GM19043 (cell line): ENCODE results near the gene C3orf49.

Experiments
- ATAC-seq: cut with Tn5 transposase; IDR thresholded peaks from one replicate; pipeline ENCODE4 v1.9.1; 2021; ENCODE audit warnings: low read depth; ENCODE audit not compliant: unreplicated experiment

Gene C3orf49

DNA sequence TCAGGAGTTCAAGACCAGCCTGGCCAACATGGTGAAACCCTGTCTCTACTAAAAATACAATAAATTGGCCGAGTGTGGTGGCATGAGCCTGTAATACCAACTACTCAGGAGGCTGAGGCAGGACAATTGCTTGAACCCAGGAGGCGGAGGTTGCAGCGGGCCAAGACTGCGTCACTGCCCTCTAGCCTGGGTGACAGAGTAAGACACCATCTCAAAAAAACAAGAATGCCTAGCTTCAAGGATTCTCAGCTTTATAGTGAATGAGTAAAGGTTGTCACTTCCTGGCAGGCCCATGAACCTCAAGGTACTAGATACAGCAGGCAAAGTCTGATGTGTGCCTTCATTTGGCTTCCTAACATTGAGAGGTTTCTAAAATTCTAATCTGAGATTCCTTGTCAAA lies 30.1 kb downstream of the C3orf49 start:
- ATAC-seq: no peak

DNA sequence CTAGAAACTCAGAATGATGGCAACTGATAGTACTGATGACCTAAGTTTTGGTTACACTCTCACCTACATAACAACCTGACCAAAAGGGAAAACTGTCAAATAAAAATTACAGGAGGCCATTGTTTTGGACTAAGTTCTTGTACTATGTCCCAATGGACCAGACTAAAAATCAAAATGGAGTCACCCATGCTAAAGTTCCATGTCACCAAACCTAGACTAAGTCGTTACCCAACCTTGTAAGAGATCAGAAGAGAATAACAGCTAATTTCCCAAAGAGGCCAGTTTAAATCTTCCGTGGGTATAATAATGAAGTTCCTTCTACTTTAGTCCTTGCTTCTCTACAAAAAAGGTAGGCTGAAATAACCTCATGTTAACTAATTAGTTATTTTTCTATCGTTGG lies 32.2 kb downstream of the C3orf49 start:
- no peak for ATAC-seq

DNA sequence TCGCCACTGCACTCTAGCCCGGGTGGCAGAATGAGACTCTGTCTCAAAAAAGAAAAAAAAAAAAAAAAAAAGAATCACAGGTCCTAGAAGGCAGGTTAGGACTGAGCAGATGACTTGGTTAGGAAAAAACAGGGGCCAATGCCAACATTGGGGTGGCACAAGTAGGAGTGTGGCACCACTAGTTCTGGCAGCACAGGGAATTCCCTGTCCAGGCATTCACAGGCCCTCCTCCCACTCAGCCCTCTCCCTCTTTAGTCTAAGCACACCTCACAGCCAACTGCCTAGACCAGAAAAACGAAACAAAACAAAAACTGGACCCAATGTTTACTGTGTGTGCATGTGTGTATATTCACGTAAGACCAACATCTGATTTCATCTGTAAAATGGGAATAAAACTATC lies 34.0 kb downstream of the C3orf49 start:
- no peak for ATAC-seq

DNA sequence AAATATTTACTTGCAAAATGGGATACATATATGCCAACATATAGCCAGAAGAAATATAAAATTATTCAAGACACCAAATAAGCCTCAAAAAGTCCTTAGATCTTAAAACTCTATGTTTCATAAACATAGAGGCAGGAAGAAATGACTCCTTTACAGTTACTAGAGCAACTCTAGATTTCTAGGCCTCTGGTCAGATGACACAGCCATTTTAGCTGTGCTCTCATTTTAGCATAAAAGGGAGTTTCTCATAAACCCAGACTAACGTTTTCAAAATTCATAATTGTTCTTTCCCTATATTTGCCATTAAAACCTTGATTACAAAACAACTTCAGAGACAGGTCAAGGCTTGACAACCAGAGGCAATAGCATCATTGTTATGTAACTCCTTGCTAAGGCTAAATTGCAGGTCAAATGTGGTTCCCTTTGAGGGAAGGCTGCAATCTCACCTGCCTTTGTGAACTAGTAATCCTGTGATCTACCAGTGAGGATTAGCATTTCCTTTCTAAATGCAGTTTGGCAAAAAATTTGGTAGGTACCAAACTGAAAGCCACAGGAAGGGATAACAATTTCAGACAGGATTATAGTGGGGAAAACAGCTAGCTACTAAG lies 36.3 kb downstream of the C3orf49 start:
- ATAC-seq: no peak

DNA sequence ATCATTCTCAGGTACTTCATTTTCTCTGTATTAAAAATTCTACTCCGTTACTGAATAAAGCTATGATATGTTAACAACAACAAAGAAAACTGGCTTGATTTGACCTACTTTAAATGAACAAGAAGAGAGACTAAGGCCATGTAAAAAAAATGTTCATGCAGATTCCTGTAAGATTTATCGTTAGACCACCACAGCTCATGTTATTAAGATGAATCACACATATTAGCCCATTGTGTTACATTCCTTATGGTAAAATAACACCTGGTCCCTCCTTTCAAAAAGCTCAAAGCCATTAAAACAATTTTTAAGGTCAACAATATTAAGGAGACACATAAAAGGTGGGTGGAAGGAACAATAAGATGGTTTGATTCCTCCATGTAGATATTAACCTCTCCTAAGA lies 38.2 kb downstream of the C3orf49 start:
- ATAC-seq: no peak

DNA sequence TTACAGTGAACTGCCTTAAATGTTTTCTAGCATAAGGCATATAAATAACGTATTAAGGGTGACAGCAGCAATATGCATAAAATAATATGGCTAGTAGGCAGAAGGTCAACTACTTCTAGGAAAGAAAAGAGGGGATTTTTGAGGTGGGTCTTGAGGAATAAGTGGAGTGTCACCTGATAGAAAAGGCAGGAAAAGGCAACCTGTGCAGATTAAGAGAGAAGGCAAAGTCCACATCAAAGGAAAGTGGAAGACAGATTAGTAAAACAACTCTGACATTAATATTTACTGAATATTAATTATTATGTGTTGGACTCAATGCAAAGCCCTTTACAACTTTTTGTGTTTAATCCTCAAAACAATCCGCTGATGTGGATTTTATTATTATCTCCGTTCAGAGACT lies 41.7 kb downstream of the C3orf49 start:
- no peak for ATAC-seq

DNA sequence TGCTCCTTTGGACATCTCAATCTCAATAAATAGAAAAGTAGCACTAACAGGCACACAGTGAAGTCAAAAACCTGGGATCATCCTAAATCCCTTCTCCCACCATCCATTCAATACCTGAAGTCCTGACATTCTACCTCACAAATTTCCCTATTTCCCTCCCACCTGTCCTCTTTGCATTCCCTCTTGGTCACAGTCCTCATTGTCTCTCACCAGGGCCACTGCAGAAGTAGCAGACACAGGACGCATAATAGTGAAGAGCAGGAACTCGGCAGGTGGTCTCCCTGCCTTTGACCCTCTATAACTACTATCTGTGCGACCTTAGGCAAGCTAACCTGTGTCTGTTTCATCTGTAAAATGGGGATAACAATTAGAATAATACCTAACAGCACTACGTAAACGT lies 42.2 kb downstream of the C3orf49 start:
- no peak for ATAC-seq

DNA sequence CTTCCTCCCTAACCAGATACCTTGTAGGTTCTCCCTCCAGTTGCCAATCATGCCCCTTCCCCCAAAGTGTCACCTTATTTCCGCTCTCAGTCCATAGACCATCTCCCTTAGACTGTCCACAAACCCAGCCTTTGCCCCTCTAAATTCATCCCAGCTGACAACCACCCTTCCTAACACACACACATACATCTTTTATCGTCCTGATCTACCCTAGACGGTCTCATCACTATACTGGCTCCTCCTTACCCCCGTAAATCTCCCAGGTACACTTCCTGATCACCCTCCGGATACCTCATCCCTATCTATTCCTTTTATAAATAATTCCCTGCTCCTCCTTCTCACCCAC lies 43.7 kb downstream of the C3orf49 start:
- ATAC-seq: no peak

DNA sequence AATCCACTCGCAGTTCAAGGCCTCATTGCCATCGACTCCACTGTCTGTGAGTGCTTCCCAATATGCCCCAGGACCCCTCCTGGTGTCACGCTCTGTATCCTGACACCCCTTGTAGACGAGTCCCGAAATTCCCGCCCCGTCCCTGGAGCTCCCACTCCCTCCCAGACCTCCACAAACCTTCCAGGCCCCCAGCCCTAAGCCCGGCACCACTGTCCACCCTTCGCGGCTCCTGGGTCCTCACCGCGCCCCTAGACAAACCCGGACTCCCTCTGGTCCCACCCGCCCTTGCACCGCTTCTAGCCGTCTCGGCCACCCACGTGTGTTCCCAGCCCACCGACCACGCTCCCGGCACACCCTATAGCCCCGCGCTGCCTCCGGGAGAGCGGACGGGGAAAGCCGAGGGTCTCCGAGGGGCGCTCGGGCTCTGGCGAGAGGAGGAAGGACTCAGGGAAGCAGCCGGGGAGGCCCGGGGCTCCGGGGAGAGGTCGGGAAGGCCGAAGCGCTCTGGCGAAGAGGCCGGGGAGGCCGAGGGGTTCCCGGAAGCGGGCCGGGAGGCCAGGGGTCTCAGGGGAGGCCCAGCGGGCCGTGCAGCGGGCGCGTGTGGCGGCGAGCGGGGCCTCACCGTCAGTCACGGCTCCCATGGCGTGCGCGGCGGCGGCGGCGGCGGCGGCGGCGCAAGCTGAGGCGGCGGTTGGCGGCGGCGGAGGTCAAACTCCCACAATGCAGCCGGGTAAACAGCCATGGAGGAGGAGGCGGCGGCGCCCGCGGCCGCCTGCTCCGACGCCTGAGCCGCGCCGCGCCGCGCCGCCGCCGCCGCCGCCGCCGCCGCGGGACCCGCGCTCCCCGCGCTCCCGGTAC lies 44.3 kb downstream of the C3orf49 start, which contains the start of the genes ATXN7 and THOC7:
Gene ATXN7, plus strand, starts transcription at position 718 of the 858 bp plus-strand sequence. CDS start 48,732 bp downstream, outside the sequence.
Gene THOC7, minus strand, starts transcription at position 656 of the 858 bp plus-strand sequence. Its CDS starts 15 bp downstream, at position 641.
- ATAC-seq: peak; percentile 68

DNA sequence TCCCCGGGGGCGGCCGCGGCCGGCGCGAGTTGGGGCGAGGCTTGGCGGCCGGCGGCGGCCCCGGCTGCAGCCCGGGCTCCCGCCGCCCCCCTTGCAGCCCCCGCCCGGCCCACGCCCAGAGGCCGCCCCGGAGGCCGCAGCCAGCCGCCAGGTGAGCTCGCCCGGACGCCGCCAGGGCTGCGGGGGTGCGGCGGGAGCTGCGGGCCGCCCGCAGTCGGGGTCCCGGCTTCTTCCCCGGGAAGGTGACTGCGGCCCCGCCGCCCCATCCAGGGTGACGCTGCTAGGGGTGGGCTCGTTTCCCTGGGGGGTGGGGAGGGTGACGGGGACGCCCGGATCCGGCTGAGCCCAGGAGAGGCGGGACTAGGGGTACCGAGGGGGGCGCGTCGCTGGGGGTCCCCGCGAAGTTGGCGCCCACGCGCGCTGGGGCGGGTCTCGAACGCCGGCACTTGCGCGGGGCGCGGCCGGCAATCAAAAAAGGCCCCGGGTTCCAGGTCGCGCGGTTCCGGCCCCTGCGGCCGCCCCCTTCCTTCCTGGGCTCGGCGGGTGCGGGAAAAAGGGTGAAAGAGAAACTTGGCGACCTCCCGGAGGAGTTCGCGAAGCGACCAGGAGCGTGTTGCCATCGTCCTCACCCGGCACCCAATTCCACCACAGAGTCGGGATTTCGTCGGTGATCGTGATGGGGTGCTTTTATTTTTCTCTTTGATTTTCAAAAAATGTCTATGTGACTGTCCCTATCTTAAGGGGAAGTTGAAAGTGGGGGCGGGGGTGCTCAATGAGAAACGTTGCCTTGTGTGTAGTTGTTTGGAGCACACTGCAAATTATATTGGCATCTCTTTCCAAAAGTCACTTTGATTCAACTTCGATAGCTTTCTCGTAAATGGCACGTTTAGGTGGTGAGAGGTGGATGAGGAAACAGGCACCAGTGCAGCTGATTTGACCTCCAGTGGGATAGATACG lies 45.2 kb downstream of the C3orf49 start:
- peak; percentile 30 for ATAC-seq

DNA sequence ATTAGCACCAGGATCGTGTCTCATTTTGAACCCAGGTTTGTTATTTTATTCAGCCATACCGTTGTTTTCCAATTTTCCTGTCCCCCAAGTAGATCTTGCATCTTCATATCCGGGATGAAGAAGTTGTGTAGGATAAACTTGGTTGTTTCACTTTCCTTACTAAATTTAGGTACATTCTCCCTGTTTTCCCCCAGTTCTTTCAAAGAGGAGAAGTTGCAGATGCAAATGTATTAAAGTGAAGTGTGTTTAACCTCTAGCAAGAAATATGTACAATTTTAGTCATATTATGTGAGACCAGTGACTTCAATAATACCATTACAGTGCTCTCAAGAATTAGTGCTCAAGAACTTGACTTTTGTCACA lies 45.8 kb downstream of the C3orf49 start:
- ATAC-seq: no peak

DNA sequence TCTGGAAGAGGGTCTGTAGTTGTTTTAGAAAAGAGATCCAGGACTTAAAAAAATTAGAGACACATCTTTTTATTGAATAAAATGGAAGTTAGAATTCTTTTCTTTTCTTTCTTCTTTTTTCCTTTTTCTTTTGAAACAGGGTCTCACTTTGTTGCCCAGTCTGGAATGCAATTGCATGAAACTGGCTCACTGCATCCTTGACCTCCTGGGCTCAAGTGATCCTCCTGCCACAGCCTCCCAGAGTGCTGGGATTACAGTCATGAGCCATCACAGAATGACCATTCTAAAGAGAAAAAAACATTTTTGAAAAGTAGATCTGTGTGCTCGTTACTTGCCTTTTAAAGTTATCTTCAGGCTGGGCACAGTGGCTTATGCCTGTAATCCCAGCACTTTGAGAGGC lies 48.1 kb downstream of the C3orf49 start:
- no peak for ATAC-seq

DNA sequence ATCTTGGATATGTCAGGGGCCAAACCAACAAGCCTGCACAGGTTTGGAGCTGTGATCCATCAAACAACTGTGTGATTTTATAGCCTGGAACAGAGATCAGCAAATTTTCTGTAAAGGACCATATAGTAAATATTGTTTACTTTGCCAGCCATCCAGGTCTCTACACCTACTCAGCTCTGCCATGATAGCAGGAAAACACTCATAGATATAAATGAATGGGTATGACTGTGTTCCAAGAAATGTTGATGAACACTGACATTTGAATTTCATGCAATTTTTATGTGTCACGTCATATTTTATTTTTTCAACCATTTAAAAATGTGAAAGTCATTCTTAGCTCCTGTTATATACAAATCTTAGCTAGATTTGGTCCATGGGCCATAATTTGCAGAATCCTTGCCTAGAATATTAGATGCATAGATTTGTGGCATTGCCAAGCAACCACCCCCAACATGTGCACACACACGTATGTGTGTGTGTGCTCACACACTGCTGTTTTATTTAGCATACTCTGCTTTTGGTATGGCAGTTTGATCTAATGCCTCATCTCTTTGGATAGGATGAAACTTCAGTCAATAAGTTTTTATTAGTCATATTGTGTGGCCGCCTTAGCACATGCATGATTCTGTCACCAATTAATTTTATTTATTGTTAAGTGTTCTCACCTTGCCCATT lies 51.0 kb downstream of the C3orf49 start:
- ATAC-seq: no peak

DNA sequence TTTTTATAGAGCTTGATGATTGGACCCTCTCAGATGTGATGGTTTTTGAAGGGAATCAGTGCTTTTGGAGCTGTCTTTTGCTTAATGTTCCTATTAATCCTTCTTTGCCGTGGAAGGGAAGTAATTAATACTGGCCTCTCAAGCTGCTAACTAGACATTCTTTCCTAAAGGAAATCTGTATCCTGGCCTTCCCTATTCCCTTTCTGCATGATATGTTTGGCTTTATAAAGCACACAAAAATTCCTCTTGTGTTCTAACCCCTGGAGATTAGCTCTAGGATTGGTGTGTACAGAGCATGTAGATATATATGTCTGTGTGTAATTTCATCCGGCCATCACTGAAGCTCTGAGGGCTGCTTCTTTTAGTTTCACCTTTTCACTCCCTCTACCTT lies 51.5 kb downstream of the C3orf49 start:
- ATAC-seq: no peak

DNA sequence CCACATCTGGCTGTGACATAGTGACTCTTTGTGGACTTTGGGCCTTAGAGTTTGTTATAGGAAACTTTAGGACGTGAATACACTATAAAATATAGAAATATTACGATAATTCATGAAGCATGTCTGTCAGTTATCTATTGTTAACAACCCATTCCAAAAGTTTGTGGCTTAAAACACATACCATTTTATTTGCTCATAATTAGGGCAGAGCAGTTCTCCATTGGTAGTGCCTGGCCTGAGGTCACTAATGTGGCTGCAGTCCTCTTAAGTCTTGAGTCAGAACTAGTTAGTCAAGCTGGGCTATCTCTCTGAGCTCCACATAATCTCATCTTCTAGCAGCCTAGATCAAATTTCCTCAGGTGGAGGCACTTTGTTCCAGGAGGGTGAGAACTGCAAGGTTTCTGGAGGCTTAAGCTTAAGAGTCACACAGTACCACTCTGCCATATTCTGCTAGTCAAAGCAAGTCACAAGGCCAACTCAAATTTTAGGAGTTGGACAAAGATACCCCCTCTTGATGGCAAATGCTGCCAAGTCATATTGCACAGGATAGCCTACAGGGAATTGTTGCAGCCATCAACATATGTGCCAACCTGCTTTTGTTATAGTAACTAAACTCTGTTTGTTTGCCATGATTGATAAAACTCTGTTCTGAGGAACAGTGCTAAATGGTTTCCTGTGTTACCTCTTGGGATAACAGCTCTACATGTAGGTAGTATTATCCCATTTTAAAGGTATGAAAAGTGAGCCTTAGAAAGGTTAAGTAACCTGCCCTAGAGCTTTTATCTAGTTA lies 53.2 kb downstream of the C3orf49 start:
- ATAC-seq: no peak

DNA sequence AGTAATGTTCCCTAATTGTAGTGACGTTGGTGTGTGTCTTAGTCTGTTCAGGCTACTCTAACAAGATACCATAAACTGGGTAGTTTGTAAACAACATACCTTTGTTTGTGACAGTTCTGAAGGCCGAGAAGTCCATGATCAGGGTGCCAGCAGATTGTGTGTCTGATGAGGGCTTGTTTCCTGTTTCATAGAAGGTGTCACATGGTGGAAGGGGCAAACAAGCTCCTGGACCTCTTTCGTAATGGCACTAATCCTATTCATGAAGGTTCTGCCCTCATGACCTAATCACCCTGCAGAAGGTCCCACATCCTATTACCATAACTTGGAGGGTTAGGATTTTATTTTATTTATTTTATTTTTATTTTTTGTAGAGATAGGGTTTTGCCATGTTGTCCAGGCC lies 55.7 kb downstream of the C3orf49 start:
- no peak for ATAC-seq

DNA sequence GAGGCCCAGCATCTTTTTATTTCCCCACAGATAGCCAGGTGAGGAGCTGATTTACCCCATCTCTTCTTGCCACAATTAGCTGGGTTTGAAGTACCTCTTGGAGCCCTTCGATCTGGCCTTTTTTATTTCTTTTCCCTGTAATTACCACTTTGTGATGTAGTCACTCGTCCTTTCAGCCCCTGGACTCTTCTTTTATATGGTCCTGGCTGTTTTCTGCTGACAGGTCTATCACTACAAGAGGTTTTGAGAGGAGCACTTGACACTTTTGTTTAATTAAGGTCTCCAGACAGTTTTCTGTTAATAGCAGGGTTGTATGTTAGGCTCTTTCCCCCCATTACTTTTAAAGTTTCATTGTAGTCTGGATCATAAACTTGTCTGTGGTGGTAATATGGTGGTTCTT lies 56.4 kb downstream of the C3orf49 start:
- no peak for ATAC-seq

DNA sequence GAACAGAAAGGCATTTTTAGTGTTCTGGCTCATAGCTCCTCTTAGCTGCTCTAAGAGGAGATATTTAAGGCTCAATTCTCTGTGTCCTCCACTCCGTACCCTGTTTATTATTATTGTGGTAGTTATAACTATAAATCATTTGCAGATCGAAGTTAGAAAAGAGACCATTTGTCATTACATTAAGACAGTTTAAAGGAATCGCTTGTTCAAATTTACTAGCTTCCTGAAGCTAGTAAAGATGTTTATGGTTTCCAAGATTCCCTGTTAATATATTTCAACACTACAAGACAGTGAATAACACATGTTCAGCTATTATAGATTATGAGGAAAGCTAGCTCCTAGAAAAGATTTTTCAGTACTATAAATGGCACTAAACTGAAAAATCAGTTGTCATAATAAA lies 57.2 kb downstream of the C3orf49 start:
- ATAC-seq: no peak

DNA sequence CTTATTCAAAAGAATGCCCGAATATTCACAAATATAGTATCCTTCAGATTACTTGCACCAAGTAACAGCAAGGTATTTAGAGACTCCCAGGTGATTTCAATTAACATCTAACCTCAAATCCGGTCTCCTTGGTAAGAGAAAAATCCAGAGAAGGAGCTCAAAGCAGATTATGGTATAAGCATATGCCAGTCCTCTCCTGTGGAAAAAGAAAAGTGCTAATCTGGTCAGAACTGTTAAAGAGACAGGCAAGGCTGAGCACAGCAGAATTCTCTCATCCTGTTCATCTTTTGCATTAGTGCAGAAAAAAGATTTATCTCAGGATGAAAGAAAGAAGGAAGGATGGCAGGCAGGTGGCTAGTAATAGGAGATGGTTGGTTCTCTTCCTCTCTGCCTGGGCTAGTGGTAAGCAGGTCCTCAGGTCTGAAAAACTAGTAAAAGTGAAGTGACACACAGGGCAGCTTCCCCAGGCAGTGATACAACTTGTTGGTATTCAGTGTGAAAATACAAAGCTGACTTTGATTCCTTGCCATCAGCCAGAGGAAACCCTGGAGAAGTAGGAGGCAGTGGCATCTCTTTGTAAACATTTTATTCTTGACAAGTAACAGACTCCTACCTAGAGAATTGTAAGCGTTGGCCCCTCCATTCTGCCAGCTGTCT lies 58.8 kb downstream of the C3orf49 start:
- no peak for ATAC-seq
